Measurements from ENCODE around the gene UNC13C. TPM values are rescaled to one million over a fixed set of nuclear protein-coding genes. Genes with fewer than 3 reads are reported as not detected.

UNC13C gene
- total RNA-seq, 1 donor from 2014 or later, result not detected

GRCh38 chr15:54091651-54092050 is 113.4 kb downstream of the UNC13C start:
- DNase-seq (ENCODE audit: low spot score), result no peak
- Mint-ChIP-seq H3K4me1 (ENCODE audit: low read depth) (no peaks in the 10 kb centered on the region), H3K27me3 (ENCODE audit: low read depth) (peaks cover 1% of the 10 kb centered on the region), H3K4me3 (ENCODE audit: low read depth) (no peak overlapping the region), H3K36me3 (ENCODE audit: low read depth) (no peaks in the 10 kb centered on the region), H3K27ac (no peak overlapping the region), H3K9me3 (no peaks in the 10 kb centered on the region)
- intact Hi-C loops (cut with micrococcal nuclease), result no loop called here

GRCh38 chr15:54094661-54095060 is 116.4 kb downstream of the UNC13C start:
- intact Hi-C loops (cut with micrococcal nuclease), result no loop called here
- no peaks in the 10 kb centered on the region for H3K9me3 Mint-ChIP-seq

GRCh38 chr15:54097019-54097418 is 118.8 kb downstream of the UNC13C start:
- H3K27ac Mint-ChIP-seq, result no peak overlapping the region
- H3K27me3 Mint-ChIP-seq (ENCODE audit: low read depth), result no peaks in the 10 kb centered on the region
- H3K9me3 Mint-ChIP-seq, result no peaks in the 10 kb centered on the region
- no peaks in the 10 kb centered on the region for H3K36me3 Mint-ChIP-seq (ENCODE audit: low read depth)
- H3K4me1 Mint-ChIP-seq (ENCODE audit: low read depth), result no peaks in the 10 kb centered on the region
- intact Hi-C loops (cut with micrococcal nuclease), result no loop called here
- no peak overlapping the region for H3K4me3 Mint-ChIP-seq (ENCODE audit: low read depth)
- DNase-seq (ENCODE audit: low spot score), result no peak

More at GRCh38 chr15:54094661-54095060, 116.4 kb downstream of the UNC13C start:
- Mint-ChIP-seq H3K36me3 (ENCODE audit: low read depth) (no peaks in the 10 kb centered on the region), H3K27ac (no peak overlapping the region), H3K27me3 (ENCODE audit: low read depth) (peaks cover 1% of the 10 kb centered on the region), H3K4me1 (ENCODE audit: low read depth) (no peaks in the 10 kb centered on the region), H3K4me3 (ENCODE audit: low read depth) (no peak overlapping the region)
- DNase-seq (ENCODE audit: low spot score), result no peak

GRCh38 chr15:54099010-54099409 is 120.8 kb downstream of the UNC13C start:
- Mint-ChIP-seq H3K27me3 (ENCODE audit: low read depth) (no peaks in the 10 kb centered on the region), H3K9me3 (no peaks in the 10 kb centered on the region), H3K4me1 (ENCODE audit: low read depth) (no peaks in the 10 kb centered on the region), H3K36me3 (ENCODE audit: low read depth) (no peaks in the 10 kb centered on the region), H3K4me3 (ENCODE audit: low read depth) (no peak overlapping the region), H3K27ac (no peak overlapping the region)
- intact Hi-C loops (cut with micrococcal nuclease), result no loop called here
- DNase-seq (ENCODE audit: low spot score), result no peak

GRCh38 chr15:54101664-54102270 is 123.5 kb downstream of the UNC13C start:
- intact Hi-C loops (cut with micrococcal nuclease), result no loop called here
- no peaks in the 10 kb centered on the region for H3K27me3 Mint-ChIP-seq (ENCODE audit: low read depth)
- H3K36me3 Mint-ChIP-seq (ENCODE audit: low read depth), result no peaks in the 10 kb centered on the region
- no peaks in the 10 kb centered on the region for H3K4me1 Mint-ChIP-seq (ENCODE audit: low read depth)
- no peak for DNase-seq (ENCODE audit: low spot score)
- H3K4me3 Mint-ChIP-seq (ENCODE audit: low read depth), result no peak overlapping the region
- H3K27ac Mint-ChIP-seq, result no peak overlapping the region
- no peaks in the 10 kb centered on the region for H3K9me3 Mint-ChIP-seq

- no peaks in the 10 kb centered on the region for H3K36me3 Mint-ChIP-seq (ENCODE audit: low read depth)
- H3K9me3 Mint-ChIP-seq, result no peaks in the 10 kb centered on the region
- H3K4me3 Mint-ChIP-seq (ENCODE audit: low read depth), result no peak overlapping the region
- intact Hi-C loops (cut with micrococcal nuclease), result no loop called here
- H3K4me1 Mint-ChIP-seq (ENCODE audit: low read depth), result no peaks in the 10 kb centered on the region
- no peaks in the 10 kb centered on the region for H3K27me3 Mint-ChIP-seq (ENCODE audit: low read depth)
- no peak overlapping the region for H3K27ac Mint-ChIP-seq
- no peak for DNase-seq (ENCODE audit: low spot score)
Observed at GRCh38 chr15:54102704-54103103, 124.5 kb downstream of the UNC13C start.

- Mint-ChIP-seq H3K27ac (no peak overlapping the region), H3K4me1 (ENCODE audit: low read depth) (no peaks in the 10 kb centered on the region), H3K27me3 (ENCODE audit: low read depth) (no peaks in the 10 kb centered on the region), H3K4me3 (ENCODE audit: low read depth) (no peak overlapping the region), H3K9me3 (no peaks in the 10 kb centered on the region), H3K36me3 (ENCODE audit: low read depth) (no peaks in the 10 kb centered on the region)
- intact Hi-C loops (cut with micrococcal nuclease), result no loop called here
- DNase-seq (ENCODE audit: low spot score), result no peak
Observed at GRCh38 chr15:54109014-54109413, 130.8 kb downstream of the UNC13C start.

GRCh38 chr15:54119051-54119450 is 140.8 kb downstream of the UNC13C start:
- no peak overlapping the region for H3K27ac Mint-ChIP-seq
- H3K36me3 Mint-ChIP-seq (ENCODE audit: low read depth), result no peaks in the 10 kb centered on the region
- H3K4me1 Mint-ChIP-seq (ENCODE audit: low read depth), result no peaks in the 10 kb centered on the region
- no peak overlapping the region for H3K4me3 Mint-ChIP-seq (ENCODE audit: low read depth)
- DNase-seq (ENCODE audit: low spot score), result no peak
- no peaks in the 10 kb centered on the region for H3K9me3 Mint-ChIP-seq
- intact Hi-C loops (cut with micrococcal nuclease), result no loop called here
- H3K27me3 Mint-ChIP-seq (ENCODE audit: low read depth), result no peaks in the 10 kb centered on the region

- DNase-seq (ENCODE audit: low spot score), result no peak
- Mint-ChIP-seq H3K9me3 (no peaks in the 10 kb centered on the region), H3K27ac (no peak overlapping the region)
Observed at GRCh38 chr15:54120949-54121463, 142.8 kb downstream of the UNC13C start.

GRCh38 chr15:54127574-54127973 is 149.3 kb downstream of the UNC13C start:
- peaks cover 3% of the 10 kb centered on the region for H3K9me3 Mint-ChIP-seq
- DNase-seq (ENCODE audit: low spot score), result no peak
- H3K4me1 Mint-ChIP-seq (ENCODE audit: low read depth), result no peaks in the 10 kb centered on the region
- H3K27me3 Mint-ChIP-seq (ENCODE audit: low read depth), result no peaks in the 10 kb centered on the region
- H3K27ac Mint-ChIP-seq, result no peak overlapping the region
- H3K36me3 Mint-ChIP-seq (ENCODE audit: low read depth), result no peaks in the 10 kb centered on the region
- intact Hi-C loops (cut with micrococcal nuclease), result no loop called here
- H3K4me3 Mint-ChIP-seq (ENCODE audit: low read depth), result no peak overlapping the region

More at GRCh38 chr15:54120949-54121463, 142.8 kb downstream of the UNC13C start:
- H3K27me3 Mint-ChIP-seq (ENCODE audit: low read depth), result no peaks in the 10 kb centered on the region
- H3K36me3 Mint-ChIP-seq (ENCODE audit: low read depth), result no peaks in the 10 kb centered on the region
- intact Hi-C loops (cut with micrococcal nuclease), result no loop called here
- H3K4me1 Mint-ChIP-seq (ENCODE audit: low read depth), result no peaks in the 10 kb centered on the region
- no peak overlapping the region for H3K4me3 Mint-ChIP-seq (ENCODE audit: low read depth)

- H3K36me3 Mint-ChIP-seq (ENCODE audit: low read depth), result no peaks in the 10 kb centered on the region
- H3K4me3 Mint-ChIP-seq (ENCODE audit: low read depth), result no peak overlapping the region
- H3K9me3 Mint-ChIP-seq, result peaks cover 3% of the 10 kb centered on the region
- H3K27ac Mint-ChIP-seq, result no peak overlapping the region
- no peaks in the 10 kb centered on the region for H3K4me1 Mint-ChIP-seq (ENCODE audit: low read depth)
- no peaks in the 10 kb centered on the region for H3K27me3 Mint-ChIP-seq (ENCODE audit: low read depth)
- intact Hi-C loops (cut with micrococcal nuclease), result no loop called here
- DNase-seq (ENCODE audit: low spot score), result no peak
Observed at GRCh38 chr15:54131410-54131809, 153.2 kb downstream of the UNC13C start.

GRCh38 chr15:54149115-54149531 is 170.9 kb downstream of the UNC13C start:
- no peaks in the 10 kb centered on the region for H3K27me3 Mint-ChIP-seq (ENCODE audit: low read depth)
- intact Hi-C loops (cut with micrococcal nuclease), result no loop called here
- no peak overlapping the region for H3K27ac Mint-ChIP-seq
- H3K4me1 Mint-ChIP-seq (ENCODE audit: low read depth), result no peaks in the 10 kb centered on the region
- no peak overlapping the region for H3K4me3 Mint-ChIP-seq (ENCODE audit: low read depth)
- no peak for DNase-seq (ENCODE audit: low spot score)
- no peaks in the 10 kb centered on the region for H3K36me3 Mint-ChIP-seq (ENCODE audit: low read depth)
- H3K9me3 Mint-ChIP-seq, result no peaks in the 10 kb centered on the region

- Mint-ChIP-seq H3K4me3 (ENCODE audit: low read depth) (no peak overlapping the region), H3K27ac (no peak overlapping the region), H3K9me3 (no peaks in the 10 kb centered on the region), H3K36me3 (ENCODE audit: low read depth) (no peaks in the 10 kb centered on the region), H3K27me3 (ENCODE audit: low read depth) (no peaks in the 10 kb centered on the region), H3K4me1 (ENCODE audit: low read depth) (no peaks in the 10 kb centered on the region)
- intact Hi-C loops (cut with micrococcal nuclease), result no loop called here
- no peak for DNase-seq (ENCODE audit: low spot score)
Observed at GRCh38 chr15:54150255-54150654, 172.0 kb downstream of the UNC13C start.

GRCh38 chr15:54159012-54159411 is 180.8 kb downstream of the UNC13C start:
- no peak overlapping the region for H3K4me3 Mint-ChIP-seq (ENCODE audit: low read depth)
- no peak for DNase-seq (ENCODE audit: low spot score)
- H3K9me3 Mint-ChIP-seq, result no peaks in the 10 kb centered on the region
- no peak overlapping the region for H3K27ac Mint-ChIP-seq
- no peaks in the 10 kb centered on the region for H3K27me3 Mint-ChIP-seq (ENCODE audit: low read depth)
- H3K36me3 Mint-ChIP-seq (ENCODE audit: low read depth), result no peaks in the 10 kb centered on the region
- no peaks in the 10 kb centered on the region for H3K4me1 Mint-ChIP-seq (ENCODE audit: low read depth)
- intact Hi-C loops (cut with micrococcal nuclease), result no loop called here
